Right lobe of liver (tissue), 4 donors: Measurements from ENCODE around the gene ATF7IP.

ENCODE experiments used
- CTCF ChIP-seq, 4 donors: fragments of 200-600 bp in 3 of 4; fragments of 450-650 bp in 1 of 4; IDR thresholded peaks; one replicate each; pipeline versions ENCODE4 v1.5.1 to v1.8.0; 2016 to 2022; ENCODE audit warnings: antibody characterized with exemption in 4 of 4, mild to moderate bottlenecking in 2 of 4
- POLR2A ChIP-seq: fragments of 450-650 bp; IDR thresholded peaks from one replicate; pipeline ENCODE4 v1.6.1; 2017; ENCODE audit warnings: antibody characterized with exemption, mild to moderate bottlenecking
- donor health status: DM: no; HTN: no; CAD: no.
- donor health status: DM: no; HTN: no; CAD: no.
- donor health status: DM: no; HTN: yes; CAD: no.

GRCh38 chr12:14369311-14369710 lies 3.8 kb downstream of the ATF7IP start:
- TF ChIP-seq CTCF (IDR thresholded peaks at IDR 0.05) (no peak), POLR2A (no peak)
